Mesothelial cell of epicardium (in vitro differentiated cells): ENCODE results near the gene IGLL1. TPM values are rescaled to one million over a fixed set of nuclear protein-coding genes. Genes with fewer than 3 reads are reported as not detected.
"Not testable (repeated sequence)": the region's sequence is repeated elsewhere in the genome, so short reads cannot be mapped to it uniquely, and the experiment has no call there.

Experiments
- DNase-seq, 2 experiments: peaks; one replicate each; pipeline ENCODE4 v3.0.0; 2021; ENCODE audit warnings: low spot score in 2 of 2; ENCODE audit not compliant: unreplicated experiment in 2 of 2
- H3K27ac Mint-ChIP-seq: 2 replicates; pipeline ENCODE4 v1.8.0; 2021; ENCODE audit warnings: mixed read lengths
- H3K27me3 Mint-ChIP-seq: 2 replicates; pipeline ENCODE4 v1.8.0; 2021; ENCODE audit warnings: low read depth, mixed read lengths
- H3K36me3 Mint-ChIP-seq: 2 replicates; pipeline ENCODE4 v1.8.0; 2021; ENCODE audit warnings: mixed read lengths
- H3K4me1 Mint-ChIP-seq: 2 replicates; pipeline ENCODE4 v1.8.0; 2021; ENCODE audit warnings: mixed read lengths
- H3K4me3 Mint-ChIP-seq: 2 replicates; pipeline ENCODE4 v1.8.0; 2021; ENCODE audit warnings: mild to moderate bottlenecking, moderate library complexity, mixed read lengths
- H3K9me3 Mint-ChIP-seq: 2 replicates; pipeline ENCODE4 v1.8.0; 2021; ENCODE audit warnings: mixed read lengths
- CTCF ChIP-seq: fragments of 200-600 bp; sonication (generic); IDR thresholded peaks from one replicate; pipeline ENCODE4 v1.5.0; 2021; ENCODE audit warnings: antibody characterized with exemption; ENCODE audit not compliant: unreplicated experiment
- total RNA-seq: library from RNA; stranded (reverse); gene quantifications from 3 replicates; pipeline ENCODE4 v1.2.1, GENCODE V29; 2021

The IGLL1 gene
- total RNA-seq, 1 donor from 2014 or later = not detected

- Mint-ChIP-seq H3K36me3 (peaks cover 2% of the 10 kb centered on the region), H3K9me3 (no peaks in the 10 kb centered on the region), H3K4me3 (peak overlapping the region; percentile 82), H3K27me3 (no peaks in the 10 kb centered on the region), H3K27ac (peak overlapping the region; percentile 94), H3K4me1 (peaks cover 31% of the 10 kb centered on the region)
- DNase-seq = peak in 1 of 2 experiments; percentile 55
- TF ChIP-seq CTCF = no peak
Observed at GRCh38 chr22:23565915-23566704, 14.0 kb downstream of the IGLL1 start.

- DNase-seq = no peak
- Mint-ChIP-seq H3K27me3 (no peaks in the 10 kb centered on the region), H3K27ac (peak overlapping the region; percentile 94), H3K4me1 (peaks cover 31% of the 10 kb centered on the region), H3K9me3 (no peaks in the 10 kb centered on the region), H3K4me3 (peak overlapping the region; percentile 82), H3K36me3 (peaks cover 2% of the 10 kb centered on the region)
- TF ChIP-seq CTCF = no peak
Observed at GRCh38 chr22:23565305-23565914, 14.7 kb downstream of the IGLL1 start.

GRCh38 chr22:23564276-23564675, 15.8 kb downstream of the IGLL1 start:
- DNase-seq = no peak
- H3K4me3 Mint-ChIP-seq = peak overlapping the region; percentile 82
- peaks cover 2% of the 10 kb centered on the region for H3K36me3 Mint-ChIP-seq
- peak overlapping the region; percentile 47 for H3K27ac Mint-ChIP-seq
- no peaks in the 10 kb centered on the region for H3K27me3 Mint-ChIP-seq
- H3K9me3 Mint-ChIP-seq = no peaks in the 10 kb centered on the region
- TF ChIP-seq CTCF = no peak
- H3K4me1 Mint-ChIP-seq = peaks cover 31% of the 10 kb centered on the region

- no peak overlapping the region for H3K27ac Mint-ChIP-seq
- no peaks in the 10 kb centered on the region for H3K27me3 Mint-ChIP-seq
- H3K4me1 Mint-ChIP-seq = peaks cover 30% of the 10 kb centered on the region
- H3K4me3 Mint-ChIP-seq = no peak overlapping the region
- H3K36me3 Mint-ChIP-seq = peaks cover 2% of the 10 kb centered on the region
- DNase-seq = no peak
- TF ChIP-seq CTCF = no peak
- no peaks in the 10 kb centered on the region for H3K9me3 Mint-ChIP-seq
Observed at GRCh38 chr22:23563111-23563510, 17.0 kb downstream of the IGLL1 start.

- Mint-ChIP-seq H3K4me3 (no peak overlapping the region), H3K9me3 (no peaks in the 10 kb centered on the region), H3K36me3 (peaks cover 2% of the 10 kb centered on the region), H3K4me1 (peaks cover 25% of the 10 kb centered on the region), H3K27ac (no peak overlapping the region), H3K27me3 (no peaks in the 10 kb centered on the region)
- no peak for TF ChIP-seq CTCF
- DNase-seq = no peak
Observed at GRCh38 chr22:23562186-23562585, 17.9 kb downstream of the IGLL1 start.

GRCh38 chr22:23561025-23561510, 19.0 kb downstream of the IGLL1 start:
- not testable (repeated sequence) for H3K36me3 Mint-ChIP-seq, H3K27me3 Mint-ChIP-seq, H3K4me3 Mint-ChIP-seq, DNase-seq, H3K9me3 Mint-ChIP-seq, H3K27ac Mint-ChIP-seq
- peaks cover 20% of the 10 kb centered on the region for H3K4me1 Mint-ChIP-seq

GRCh38 chr22:23560215-23560614, 19.9 kb downstream of the IGLL1 start:
- H3K9me3 Mint-ChIP-seq, DNase-seq, H3K36me3 Mint-ChIP-seq, H3K27me3 Mint-ChIP-seq, H3K27ac Mint-ChIP-seq, H3K4me3 Mint-ChIP-seq: not testable (repeated sequence)
- H3K4me1 Mint-ChIP-seq = peaks cover 13% of the 10 kb centered on the region
